Muscle of arm (tissue), 12 donors: ENCODE measurements around the gene UBASH3B. TPM values are rescaled to one million over a fixed set of nuclear protein-coding genes. Genes with fewer than 3 reads are reported as not detected.

ENCODE experiments used
- DNase-seq: peaks from one replicate; pipeline ENCODE4 v3.0.0-alpha.2; 2013
- polyA plus RNA-seq, 12 donors: library from polyadenylated mRNA; unstranded; fragments of 120-200 nt; gene quantifications; one replicate each; pipeline ENCODE4 v1.2.1, GENCODE V29; 2013; ENCODE audit not compliant: insufficient read length in 12 of 12

Gene UBASH3B
- polyA plus RNA-seq, 12 donors, result 3.7 to 12.0 (median 6.2) TPM; not detected in 1

DNA sequence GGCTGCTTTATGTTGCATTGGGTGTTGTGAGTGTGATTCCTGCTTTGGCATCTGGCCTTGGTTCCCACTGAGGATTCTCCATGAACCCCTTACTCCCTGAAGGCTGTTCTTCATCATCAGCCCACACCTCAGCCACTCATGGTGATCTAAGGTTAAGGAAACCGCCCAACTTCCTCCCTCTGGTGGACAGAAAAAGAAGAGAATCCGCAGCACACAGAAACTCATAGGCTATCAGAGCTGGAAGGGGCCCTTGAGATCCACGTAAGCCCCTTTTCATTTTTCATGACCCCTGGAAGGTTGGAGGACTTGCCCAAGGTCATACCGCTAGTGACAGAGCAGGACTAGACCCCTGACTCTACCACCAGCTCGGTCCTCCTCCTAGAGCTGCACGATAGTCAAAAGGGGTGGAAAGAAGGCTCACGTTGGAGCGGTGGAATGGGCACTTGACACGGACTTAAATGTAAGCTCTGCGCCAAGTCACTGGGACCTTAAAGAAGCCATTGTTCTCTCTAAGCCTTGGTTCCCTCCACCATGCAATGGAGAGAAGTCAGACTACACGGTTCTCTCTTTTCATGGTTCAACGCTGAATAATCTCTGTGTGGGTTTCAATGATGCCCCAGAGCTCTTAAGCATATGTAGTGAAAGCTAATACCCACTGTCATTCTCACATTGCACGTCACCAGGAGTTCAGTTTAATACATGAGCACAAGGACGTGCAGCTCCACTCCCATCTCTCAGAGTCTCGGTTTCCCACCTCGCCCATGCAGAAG, 99.2 kb downstream of the UBASH3B start:
- no peak for DNase-seq

GRCh38 chr11:122755409-122755808, 99.9 kb downstream of the UBASH3B start:
- DNase-seq, result no peak

DNA sequence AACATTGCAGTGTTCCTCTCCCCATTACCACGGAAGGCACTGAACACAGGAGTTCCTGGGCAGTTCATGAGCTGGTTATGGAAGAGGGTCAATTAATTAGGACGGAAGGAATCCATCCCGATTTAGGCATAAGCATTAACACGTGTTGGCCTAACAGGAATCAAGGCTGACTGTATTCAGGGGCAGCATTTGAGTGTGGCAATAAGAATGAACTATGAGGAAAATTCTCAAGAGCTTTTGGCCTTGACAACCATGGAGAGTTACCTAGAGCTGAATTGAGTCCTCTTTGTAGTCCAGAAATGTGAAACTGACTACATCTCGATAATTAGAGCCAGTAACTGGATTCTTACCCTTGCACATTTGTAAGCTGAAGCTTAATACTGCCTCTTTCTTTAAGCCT, 100.4 kb downstream of the UBASH3B start:
- no peak for DNase-seq

DNA sequence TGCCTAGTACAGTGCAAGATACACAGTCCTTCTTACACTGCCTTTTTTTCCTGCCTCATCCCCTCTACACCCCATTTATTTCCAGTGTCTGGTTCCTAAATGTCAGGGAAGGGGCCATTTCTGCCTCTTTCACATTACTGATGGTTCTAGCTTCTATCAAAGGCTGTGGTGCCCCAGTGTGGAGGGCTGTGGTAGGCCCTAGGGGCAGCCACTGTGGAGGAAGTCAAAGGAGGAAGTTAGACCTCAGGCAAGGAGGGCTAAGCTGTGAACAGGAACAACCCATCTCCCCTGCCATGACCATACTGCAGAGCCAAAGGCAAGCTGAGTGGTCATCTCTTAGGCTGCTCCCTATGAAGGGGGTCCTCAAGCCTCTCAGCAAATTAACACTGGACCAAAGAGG, 100.9 kb downstream of the UBASH3B start:
- no peak for DNase-seq

- no peak for DNase-seq
These were observed 101.7 kb downstream of the UBASH3B start for GRCh38 chr11:122757201-122757600.

- DNase-seq, result no peak
These were observed 102.8 kb downstream of the UBASH3B start for GRCh38 chr11:122758339-122758738.

DNA sequence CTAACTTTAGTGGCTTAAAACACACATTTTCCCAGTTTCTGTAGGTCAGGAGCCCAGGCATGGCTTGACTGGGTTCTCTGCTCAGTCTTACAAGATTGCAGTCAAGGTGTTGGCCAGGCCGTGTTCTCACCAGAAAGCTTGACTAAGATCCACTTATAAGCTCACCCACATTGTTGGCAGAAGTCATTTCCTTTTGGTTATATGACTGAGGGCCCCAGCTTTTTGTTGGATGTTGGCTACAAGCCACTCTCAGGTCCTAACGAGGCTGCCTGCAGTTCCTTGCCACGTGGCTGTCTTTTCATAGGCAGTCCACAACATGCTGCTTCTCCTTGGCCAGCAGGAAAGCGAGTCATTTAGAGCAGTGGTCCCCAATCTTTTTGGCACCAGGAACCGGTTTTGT, 103.5 kb downstream of the UBASH3B start:
- DNase-seq, result no peak

DNA sequence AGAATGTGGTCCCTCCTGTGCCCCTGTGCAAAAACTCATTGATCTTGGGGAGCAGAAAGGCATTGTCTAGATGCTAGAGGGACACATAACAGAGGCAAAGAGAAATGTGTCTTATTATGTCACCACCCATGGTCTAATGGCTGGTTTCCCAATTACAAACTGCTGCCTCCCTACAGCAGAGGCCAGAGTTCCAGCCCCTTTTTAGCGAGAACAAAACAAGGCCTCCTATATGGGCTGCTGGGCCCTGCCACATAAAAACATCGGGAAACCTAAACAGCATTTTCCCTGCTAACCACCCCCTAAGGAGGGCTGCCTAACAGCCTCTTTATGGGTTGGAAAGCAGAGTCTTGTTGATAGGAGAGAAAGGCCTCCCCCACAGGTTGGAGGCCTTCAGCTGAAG, 107.6 kb downstream of the UBASH3B start:
- DNase-seq, result no peak

GRCh38 chr11:122764371-122765090, 109.0 kb downstream of the UBASH3B start:
- DNase-seq, result no peak

DNA sequence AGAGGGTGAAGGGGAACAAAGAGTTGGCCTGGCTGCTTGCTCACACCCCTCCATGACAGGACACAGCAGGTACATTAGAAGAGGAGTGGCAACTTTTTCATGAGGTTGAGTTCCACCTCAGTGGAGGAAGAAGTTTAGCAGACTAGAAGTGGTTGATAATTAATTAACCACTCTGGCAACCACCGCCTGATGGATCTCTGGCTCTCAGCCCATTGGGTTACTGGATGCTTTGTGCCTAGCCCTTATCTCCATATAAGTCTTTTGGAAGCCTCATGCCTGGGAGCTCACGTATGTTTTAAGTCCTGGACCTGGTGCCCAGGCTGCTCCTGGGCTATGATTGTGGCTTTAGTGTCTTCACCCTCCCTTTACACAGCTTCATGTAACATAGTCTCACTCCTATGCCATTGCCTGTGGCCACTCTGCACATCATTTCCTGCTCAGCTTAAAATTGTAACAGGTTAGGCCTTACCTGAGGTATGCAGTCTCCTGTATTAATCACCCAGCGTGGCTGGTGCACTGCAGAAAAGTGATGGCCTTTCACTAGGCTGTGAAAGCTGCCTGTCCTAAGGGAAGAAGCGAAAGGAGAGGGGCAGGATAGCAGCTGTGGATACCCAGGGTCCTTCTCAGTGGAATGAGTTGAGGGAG, 110.1 kb downstream of the UBASH3B start:
- DNase-seq, result no peak

DNA sequence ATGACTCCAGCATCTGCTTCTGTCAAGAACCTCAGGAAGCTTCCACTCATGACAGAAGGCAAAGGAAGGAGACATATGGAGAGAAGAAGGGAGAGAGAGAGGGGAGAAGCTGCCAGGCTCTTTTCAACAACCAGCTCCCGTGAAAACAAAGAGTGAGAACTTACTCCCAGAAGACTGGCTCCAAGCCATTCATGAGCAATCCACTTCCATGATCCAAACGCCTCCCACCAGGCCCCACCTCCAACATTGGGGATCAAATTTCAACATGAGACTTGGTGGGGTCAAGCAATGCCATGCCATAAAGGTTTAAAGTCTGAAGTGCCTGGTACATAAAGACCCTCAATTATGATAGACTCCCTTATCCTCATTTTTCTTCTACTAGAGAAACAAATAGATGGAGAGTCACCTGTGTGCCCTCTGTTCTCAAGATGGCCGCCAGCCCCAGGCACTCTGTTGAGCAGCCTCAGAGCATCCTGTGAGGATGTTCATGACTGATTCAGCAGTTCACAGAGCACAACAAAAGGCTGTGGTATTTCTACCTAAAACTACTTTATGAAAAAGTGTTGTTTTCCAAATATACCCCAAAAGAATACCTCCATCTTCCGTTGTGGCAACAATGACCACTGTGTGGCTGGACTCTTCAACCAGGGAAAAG, 113.7 kb downstream of the UBASH3B start:
- DNase-seq, result no peak

DNA sequence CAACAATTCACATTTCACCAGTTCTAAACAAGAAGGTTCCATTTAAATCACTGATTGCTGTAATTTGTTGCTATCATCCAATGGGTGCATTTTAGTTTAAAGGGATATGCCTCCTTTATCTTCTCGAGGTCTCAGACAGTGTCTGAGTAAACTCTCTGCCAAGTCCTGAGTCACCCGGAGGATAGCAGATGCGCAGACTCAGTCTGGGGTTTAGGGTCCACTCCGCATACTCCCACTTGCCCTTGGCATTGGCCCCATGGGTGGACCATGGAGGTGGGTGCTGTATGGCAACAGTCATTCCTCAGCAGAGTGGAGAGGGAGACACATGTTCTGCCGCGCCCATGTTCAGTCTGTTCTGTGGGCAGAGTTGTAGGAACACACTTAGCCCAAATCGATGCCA, 117.4 kb downstream of the UBASH3B start:
- no peak for DNase-seq

GRCh38 chr11:122773781-122774266, 118.3 kb downstream of the UBASH3B start:
- DNase-seq, result no peak

DNA sequence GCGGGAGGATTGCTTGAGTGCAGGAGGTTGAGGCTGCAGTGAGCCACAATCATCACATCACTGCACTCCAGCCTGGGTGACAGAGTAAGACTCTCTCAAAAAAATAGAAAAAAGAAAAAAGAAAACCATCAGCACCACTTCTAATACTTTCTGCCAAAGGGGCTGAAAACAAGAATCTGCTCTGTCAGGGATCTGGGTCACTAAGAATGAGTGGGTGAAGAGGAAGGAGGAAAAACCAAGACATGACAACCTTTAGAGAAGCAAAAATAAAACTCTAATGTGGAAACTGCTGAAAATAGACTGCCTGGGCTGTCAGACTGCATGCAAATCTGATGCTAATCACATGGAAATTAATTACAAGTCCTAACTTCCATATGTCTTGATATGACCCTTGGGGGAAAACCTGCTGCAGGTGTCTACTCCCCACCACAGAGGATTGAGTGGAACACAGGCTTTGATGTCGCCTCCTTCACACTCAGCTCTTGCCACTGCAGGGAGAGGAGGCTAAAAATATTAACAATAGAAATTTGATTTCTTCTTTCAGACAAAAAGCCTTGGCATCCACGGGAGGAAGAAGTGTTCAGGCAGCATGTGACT, 120.3 kb downstream of the UBASH3B start:
- DNase-seq, result no peak

GRCh38 chr11:122776546-122776945, 121.0 kb downstream of the UBASH3B start:
- DNase-seq, result no peak

- no peak for DNase-seq
These were observed 121.8 kb downstream of the UBASH3B start for GRCh38 chr11:122777343-122777742.

- DNase-seq, result no peak
These were observed 122.6 kb downstream of the UBASH3B start for GRCh38 chr11:122778148-122778547.

GRCh38 chr11:122779047-122779629, 123.6 kb downstream of the UBASH3B start:
- no peak for DNase-seq

DNA sequence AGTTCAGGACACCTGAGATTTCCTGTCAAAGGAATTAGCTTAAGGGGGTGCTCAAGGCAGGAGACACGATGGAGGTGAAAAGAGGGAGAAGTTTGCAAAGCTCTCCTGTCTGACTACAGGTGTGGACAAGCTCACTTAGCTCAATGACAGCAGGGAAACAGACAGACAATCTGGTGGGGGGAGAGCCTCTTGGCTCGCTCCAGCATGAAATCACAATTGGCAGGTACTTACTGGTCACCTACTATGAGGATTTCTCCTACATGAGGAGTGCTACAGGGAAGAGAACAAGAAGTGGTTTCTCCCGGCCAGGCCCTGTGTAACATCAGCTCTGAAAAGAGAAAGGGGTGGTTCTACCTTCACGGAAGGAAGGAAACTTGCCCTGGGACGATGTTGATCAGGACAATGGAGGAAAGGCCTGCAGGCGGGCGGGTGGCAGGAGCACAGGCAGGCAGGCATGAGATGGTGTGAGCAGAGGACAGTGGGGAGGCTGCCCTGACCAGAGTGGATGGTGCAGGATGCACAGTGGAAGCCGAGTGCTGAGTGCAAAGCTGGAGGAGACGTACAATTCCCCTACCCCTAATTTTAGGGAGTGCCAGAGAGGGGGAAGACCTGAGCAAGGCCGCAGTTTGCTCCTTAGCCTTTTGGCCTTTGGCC, 124.9 kb downstream of the UBASH3B start:
- DNase-seq, result no peak

DNA sequence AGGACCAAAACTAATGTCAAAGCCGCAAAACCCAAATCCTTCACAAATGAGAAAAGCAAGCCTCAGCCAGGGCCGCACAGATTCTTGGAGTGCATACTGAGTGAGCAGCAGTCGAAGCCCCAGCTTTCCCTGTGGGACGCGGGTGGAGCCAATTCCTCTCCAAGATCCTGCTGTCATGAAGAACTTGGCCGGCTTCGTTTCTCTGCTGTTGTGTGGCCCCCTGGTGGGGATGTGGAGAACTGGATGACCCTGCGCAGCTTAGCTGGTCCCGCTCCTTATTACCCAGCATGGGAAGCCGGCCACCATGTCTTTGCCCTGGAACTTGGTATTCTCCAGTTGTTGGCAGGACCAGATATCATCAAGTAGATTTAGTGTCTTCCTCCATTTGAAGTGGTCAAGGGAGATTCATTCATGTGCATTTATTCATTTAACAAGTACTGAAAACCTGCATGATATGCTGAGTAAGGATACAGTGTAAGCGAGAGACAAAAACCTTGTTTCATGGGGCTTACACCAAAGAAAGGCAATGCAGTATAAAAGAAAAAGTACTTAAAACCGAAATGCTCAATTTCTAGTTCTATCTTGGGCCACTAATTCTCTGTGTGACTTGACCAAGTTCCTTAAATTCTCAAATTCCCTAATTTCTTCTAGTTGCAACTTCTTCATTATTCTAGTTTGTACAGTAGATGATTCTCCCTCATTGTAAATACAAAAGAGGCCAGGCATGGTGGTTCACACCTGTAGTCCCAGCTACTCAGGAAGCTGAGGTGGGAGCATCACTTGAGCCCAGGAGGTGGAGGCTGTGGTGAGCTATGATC, 126.1 kb downstream of the UBASH3B start:
- DNase-seq, result peak; percentile 96
